ENCODE data around the gene SCN11A. TPM values are rescaled to one million over a fixed set of nuclear protein-coding genes. Genes with fewer than 3 reads are reported as not detected.

The SCN11A gene
- total and polyA plus RNA-seq, 9 of the 15 experiments (the other 6 are each of a cell fraction or from before 2014, with no cell fraction given), result 0.01 to 0.05 (median 0.04) TPM; not detected in 6

Small RNA genes lying within 50 kb of the gene (small RNA-seq; reads per million reads assigned to genes)
- not detected for gene RNU6-1227P

Other genes starting within 250 kb of the SCN11A start
- not detected in 2 replicates for gene SCN10A, start 235.7 kb downstream of the SCN11A start, total RNA-seq (2014; rRNA removed)
- gene SCN10A, start 235.7 kb downstream of the SCN11A start, total RNA-seq (2014; rRNA removed; fragmentation: Illumina TruSeq; extraction: Trizol), result not detected in 2 replicates
- not detected in 2 replicates for gene SCN10A, start 235.7 kb downstream of the SCN11A start, total RNA-seq (2015; rRNA removed; fragmentation: Illumina TruSeq; extraction: Trizol)
- gene SCN10A, start 235.7 kb downstream of the SCN11A start, total RNA-seq (2021), result not detected in 2 replicates
- not detected in 2 replicates for gene SCN10A, start 235.7 kb downstream of the SCN11A start, polyA plus RNA-seq (2011; rRNA removed)
- gene SCN10A, start 235.7 kb downstream of the SCN11A start, polyA plus RNA-seq (2014; fragmentation: Illumina TruSeq; extraction: Trizol), result not detected in 2 replicates
- not detected for gene SCN10A, start 235.7 kb downstream of the SCN11A start, polyA plus RNA-seq (2014; fragmentation: Nextera tagmentation; extraction: Ambion mirVana)
- not detected in 2 replicates for gene SCN10A, start 235.7 kb downstream of the SCN11A start, polyA plus RNA-seq (2014; rRNA removed)
- 22.1 and 26.6 TPM in 2 replicates for gene WDR48, start 72 bp upstream of the SCN11A start, total RNA-seq (2014; rRNA removed)
- gene WDR48, start 72 bp upstream of the SCN11A start, total RNA-seq (2014; rRNA removed; fragmentation: Illumina TruSeq; extraction: Trizol), result 48.0 and 58.8 TPM in 2 replicates
- 34.4 and 38.1 TPM in 2 replicates for gene WDR48, start 72 bp upstream of the SCN11A start, total RNA-seq (2015; rRNA removed; fragmentation: Illumina TruSeq; extraction: Trizol)
- 45.7 and 48.5 TPM in 2 replicates for gene WDR48, start 72 bp upstream of the SCN11A start, total RNA-seq (2021)
- 51.8 and 70.6 TPM in 2 replicates for gene WDR48, start 72 bp upstream of the SCN11A start, polyA plus RNA-seq (2011; rRNA removed)
- 44.1 and 49.9 TPM in 2 replicates for gene WDR48, start 72 bp upstream of the SCN11A start, polyA plus RNA-seq (2014; fragmentation: Illumina TruSeq; extraction: Trizol)
- 10 to 100 TPM; 27.0 to 49.2 TPM for gene WDR48, start 72 bp upstream of the SCN11A start, polyA plus RNA-seq (2014; fragmentation: Nextera tagmentation; extraction: Ambion mirVana)
- gene WDR48, start 72 bp upstream of the SCN11A start, polyA plus RNA-seq (2014; rRNA removed), result 31.1 and 31.2 TPM in 2 replicates
- 67.6 and 83.5 TPM in 2 replicates for gene GORASP1, start 55.7 kb upstream of the SCN11A start, total RNA-seq (2014; rRNA removed)
- gene GORASP1, start 55.7 kb upstream of the SCN11A start, total RNA-seq (2014; rRNA removed; fragmentation: Illumina TruSeq; extraction: Trizol), result 39.7 and 46.8 TPM in 2 replicates
- gene GORASP1, start 55.7 kb upstream of the SCN11A start, total RNA-seq (2015; rRNA removed; fragmentation: Illumina TruSeq; extraction: Trizol), result 65.3 and 67.6 TPM in 2 replicates
- gene GORASP1, start 55.7 kb upstream of the SCN11A start, total RNA-seq (2021), result 80.7 and 81.2 TPM in 2 replicates
- gene GORASP1, start 55.7 kb upstream of the SCN11A start, polyA plus RNA-seq (2011; rRNA removed), result 87.9 and 116 TPM in 2 replicates
- gene GORASP1, start 55.7 kb upstream of the SCN11A start, polyA plus RNA-seq (2014; fragmentation: Illumina TruSeq; extraction: Trizol), result 71.3 and 81.3 TPM in 2 replicates
- gene GORASP1, start 55.7 kb upstream of the SCN11A start, polyA plus RNA-seq (2014; fragmentation: Nextera tagmentation; extraction: Ambion mirVana), result 10 to 100 TPM in 1 of 2 experiments, 1 to 10 TPM in 1; 8.4 to 14.0 TPM
- 75.3 and 82.3 TPM in 2 replicates for gene GORASP1, start 55.7 kb upstream of the SCN11A start, polyA plus RNA-seq (2014; rRNA removed)
- 0.36 and 0.37 TPM in 2 replicates for gene TTC21A, start 55.7 kb upstream of the SCN11A start, total RNA-seq (2014; rRNA removed)
- 0.32 and 0.47 TPM in 2 replicates for gene TTC21A, start 55.7 kb upstream of the SCN11A start, total RNA-seq (2014; rRNA removed; fragmentation: Illumina TruSeq; extraction: Trizol)
- gene TTC21A, start 55.7 kb upstream of the SCN11A start, total RNA-seq (2015; rRNA removed; fragmentation: Illumina TruSeq; extraction: Trizol), result 0.83 and 1.2 TPM in 2 replicates
- gene TTC21A, start 55.7 kb upstream of the SCN11A start, total RNA-seq (2021), result 1.4 and 1.7 TPM in 2 replicates
- gene TTC21A, start 55.7 kb upstream of the SCN11A start, polyA plus RNA-seq (2011; rRNA removed), result 0.84 and 1.1 TPM in 2 replicates
- gene TTC21A, start 55.7 kb upstream of the SCN11A start, polyA plus RNA-seq (2014; fragmentation: Illumina TruSeq; extraction: Trizol), result 0.70 and 0.94 TPM in 2 replicates
- gene TTC21A, start 55.7 kb upstream of the SCN11A start, polyA plus RNA-seq (2014; fragmentation: Nextera tagmentation; extraction: Ambion mirVana), result under 1 TPM; 0.22 to 0.35 TPM
- gene TTC21A, start 55.7 kb upstream of the SCN11A start, polyA plus RNA-seq (2014; rRNA removed), result 0.93 and 1.4 TPM in 2 replicates
- 16.8 and 23.2 TPM in 2 replicates for gene CSRNP1, start 101.6 kb upstream of the SCN11A start, total RNA-seq (2014; rRNA removed)
- 5.6 and 7.9 TPM in 2 replicates for gene CSRNP1, start 101.6 kb upstream of the SCN11A start, total RNA-seq (2014; rRNA removed; fragmentation: Illumina TruSeq; extraction: Trizol)
- gene CSRNP1, start 101.6 kb upstream of the SCN11A start, total RNA-seq (2015; rRNA removed; fragmentation: Illumina TruSeq; extraction: Trizol), result 9.2 and 9.8 TPM in 2 replicates
- gene CSRNP1, start 101.6 kb upstream of the SCN11A start, total RNA-seq (2021), result 18.1 and 18.9 TPM in 2 replicates
- gene CSRNP1, start 101.6 kb upstream of the SCN11A start, polyA plus RNA-seq (2011; rRNA removed), result 14.2 and 14.5 TPM in 2 replicates
- gene CSRNP1, start 101.6 kb upstream of the SCN11A start, polyA plus RNA-seq (2014; fragmentation: Illumina TruSeq; extraction: Trizol), result 12.7 and 13.3 TPM in 2 replicates
- under 1 TPM; 0.72 to 0.89 TPM for gene CSRNP1, start 101.6 kb upstream of the SCN11A start, polyA plus RNA-seq (2014; fragmentation: Nextera tagmentation; extraction: Ambion mirVana)
- 10.9 and 11.4 TPM in 2 replicates for gene CSRNP1, start 101.6 kb upstream of the SCN11A start, polyA plus RNA-seq (2014; rRNA removed)
- gene XIRP1, start 140.7 kb upstream of the SCN11A start, total RNA-seq (2014; rRNA removed), result 0.04 and 0.27 TPM in 2 replicates
- 0.04 TPM in 1 of 2 replicates, not detected in the other for gene XIRP1, start 140.7 kb upstream of the SCN11A start, total RNA-seq (2014; rRNA removed; fragmentation: Illumina TruSeq; extraction: Trizol)
- gene XIRP1, start 140.7 kb upstream of the SCN11A start, total RNA-seq (2015; rRNA removed; fragmentation: Illumina TruSeq; extraction: Trizol), result 0.04 TPM in 1 of 2 replicates, not detected in the other
- gene XIRP1, start 140.7 kb upstream of the SCN11A start, total RNA-seq (2021), result 0.04 and 0.09 TPM in 2 replicates
- 0.04 and 0.11 TPM in 2 replicates for gene XIRP1, start 140.7 kb upstream of the SCN11A start, polyA plus RNA-seq (2011; rRNA removed)
- 0.03 and 0.04 TPM in 2 replicates for gene XIRP1, start 140.7 kb upstream of the SCN11A start, polyA plus RNA-seq (2014; fragmentation: Illumina TruSeq; extraction: Trizol)
- gene XIRP1, start 140.7 kb upstream of the SCN11A start, polyA plus RNA-seq (2014; fragmentation: Nextera tagmentation; extraction: Ambion mirVana), result not detected
- gene XIRP1, start 140.7 kb upstream of the SCN11A start, polyA plus RNA-seq (2014; rRNA removed), result 0.04 and 0.07 TPM in 2 replicates
- not detected in 2 replicates for gene CX3CR1, start 228.1 kb upstream of the SCN11A start, total RNA-seq (2014; rRNA removed)
- not detected in 2 replicates for gene CX3CR1, start 228.1 kb upstream of the SCN11A start, total RNA-seq (2014; rRNA removed; fragmentation: Illumina TruSeq; extraction: Trizol)
- gene CX3CR1, start 228.1 kb upstream of the SCN11A start, total RNA-seq (2015; rRNA removed; fragmentation: Illumina TruSeq; extraction: Trizol), result not detected in 2 replicates
- gene CX3CR1, start 228.1 kb upstream of the SCN11A start, total RNA-seq (2021), result not detected in 2 replicates
- gene CX3CR1, start 228.1 kb upstream of the SCN11A start, polyA plus RNA-seq (2011; rRNA removed), result 0.21 TPM in 1 of 2 replicates, not detected in the other
- not detected in 2 replicates for gene CX3CR1, start 228.1 kb upstream of the SCN11A start, polyA plus RNA-seq (2014; fragmentation: Illumina TruSeq; extraction: Trizol)
- gene CX3CR1, start 228.1 kb upstream of the SCN11A start, polyA plus RNA-seq (2014; fragmentation: Nextera tagmentation; extraction: Ambion mirVana), result not detected
- 0.03 TPM in 1 of 2 replicates, not detected in the other for gene CX3CR1, start 228.1 kb upstream of the SCN11A start, polyA plus RNA-seq (2014; rRNA removed)